Uterus (tissue), 4 donors: Measurements from ENCODE around the gene EIF6. TPM values are rescaled to one million over a fixed set of nuclear protein-coding genes. Genes with fewer than 3 reads are reported as not detected.

ENCODE experiments used
- DNase-seq, 2 donors: peaks; one replicate each; pipeline ENCODE4 v3.0.0-alpha.2; 2019 to 2020
- H3K27ac ChIP-seq, 2 donors: fragments of 200-600 bp; sonication (generic); 1 replicate in 1 of 2; 2 replicates in 1 of 2; pipeline ENCODE4 v1.5.1; 2016 to 2018
- H3K27me3 ChIP-seq, 2 donors: fragments of 200-600 bp; sonication (generic); one replicate each; pipeline ENCODE4 v1.5.1; 2018 to 2019; ENCODE audit warnings: control low read depth in 1 of 2
- H3K36me3 ChIP-seq, 2 donors: fragments of 200-600 bp; sonication (generic); one replicate each; pipeline ENCODE4 v1.5.1; 2019; ENCODE audit warnings: control low read depth in 1 of 2
- H3K4me1 ChIP-seq, 2 donors: fragments of 200-600 bp; sonication (generic); one replicate each; pipeline ENCODE4 v1.5.1; 2018 to 2019; ENCODE audit warnings: control low read depth in 1 of 2
- H3K4me3 ChIP-seq, 2 donors: fragments of 200-600 bp; sonication (generic); 1 replicate in 1 of 2; 2 replicates in 1 of 2; pipeline ENCODE4 v1.5.1; 2018 to 2019; ENCODE audit warnings: mild to moderate bottlenecking in 1 of 2
- H3K9me3 ChIP-seq, 2 donors: fragments of 200-600 bp; sonication (generic); one replicate each; pipeline ENCODE4 v1.5.1; 2019; ENCODE audit warnings: control low read depth in 1 of 2
- CTCF ChIP-seq, 4 experiments: fragments of 200-600 bp in 2 of 4; fragments of 450-650 bp in 2 of 4; sonication (generic) in 2 of 4; IDR thresholded peaks; one replicate each; pipeline ENCODE4 v1.5.1; 2016 to 2019; ENCODE audit warnings: antibody characterized with exemption in 4 of 4, mild to moderate bottlenecking in 2 of 4, moderate library complexity in 1 of 4
- POLR2A ChIP-seq, 2 donors: fragments of 450-650 bp; IDR thresholded peaks; one replicate each; pipeline ENCODE4 v1.6.1; 2016; ENCODE audit warnings: antibody characterized with exemption in 2 of 2, mild to moderate bottlenecking in 1 of 2, moderate library complexity in 1 of 2
- intact Hi-C: fragments of 100-400 bp; cut with DNase I; formaldehyde crosslinking; loops from one replicate; pipeline ENCODE4 v1.15.1; 2023; ENCODE audit warnings: low total_unique reads
- total RNA-seq, 4 donors: library from RNA; depleted of rRNA in 3 of 4; stranded (reverse); fragments of >200 nt in 3 of 4; gene quantifications; one replicate each; pipeline versions ENCODE4 v1.1.0 to v1.2.4, GENCODE V29; 2014 to 2023
- donor health status: DM: yes; HTN: yes; CAD: no.

Gene EIF6
- total RNA-seq, 4 donors from 2014 or later: 33.8 to 80.9 (median 66.8) TPM

GRCh38 chr20:35298264-35298663 lies 13.7 kb upstream of the EIF6 start:
- no peak for DNase-seq
- TF ChIP-seq CTCF (IDR thresholded peaks at IDR 0.05) (no peak), POLR2A (IDR thresholded peaks at IDR 0.05) (no peak)
- no peak overlapping the region for H3K27ac ChIP-seq
- intact Hi-C loops: no loop called here
- no peak overlapping the region for H3K4me3 ChIP-seq
- H3K36me3 ChIP-seq: no peaks in the 10 kb centered on the region
- no peaks in the 10 kb centered on the region for H3K4me1 ChIP-seq
- no peaks in the 10 kb centered on the region for H3K27me3 ChIP-seq
- no peaks in the 10 kb centered on the region for H3K9me3 ChIP-seq

- Histone ChIP-seq H3K27ac (no peak overlapping the region), H3K36me3 (no peaks in the 10 kb centered on the region), H3K9me3 (no peaks in the 10 kb centered on the region), H3K4me1 (no peaks in the 10 kb centered on the region), H3K27me3 (no peaks in the 10 kb centered on the region), H3K4me3 (no peak overlapping the region)
- intact Hi-C loops: no loop called here
- TF ChIP-seq POLR2A (IDR thresholded peaks at IDR 0.05): no peak
- TF ChIP-seq CTCF (IDR thresholded peaks at IDR 0.05): no peak
- no peak for DNase-seq
Measured at GRCh38 chr20:35297740-35298139, 13.2 kb upstream of the EIF6 start.

GRCh38 chr20:35297155-35297554 lies 12.6 kb upstream of the EIF6 start:
- Histone ChIP-seq H3K4me1 (no peaks in the 10 kb centered on the region), H3K4me3 (no peak overlapping the region), H3K27me3 (no peaks in the 10 kb centered on the region), H3K9me3 (no peaks in the 10 kb centered on the region), H3K36me3 (no peaks in the 10 kb centered on the region), H3K27ac (no peak overlapping the region)
- TF ChIP-seq POLR2A (IDR thresholded peaks at IDR 0.05) (no peak), CTCF (IDR thresholded peaks at IDR 0.05) (no peak)
- no peak for DNase-seq
- intact Hi-C loops: no loop called here

- Histone ChIP-seq H3K27me3 (no peaks in the 10 kb centered on the region), H3K4me3 (no peak overlapping the region), H3K9me3 (no peaks in the 10 kb centered on the region), H3K4me1 (no peaks in the 10 kb centered on the region), H3K36me3 (no peaks in the 10 kb centered on the region), H3K27ac (no peak overlapping the region)
- intact Hi-C loops: no loop called here
- DNase-seq: no peak
- TF ChIP-seq POLR2A (IDR thresholded peaks at IDR 0.05) (no peak), CTCF (IDR thresholded peaks at IDR 0.05) (no peak)
Measured at GRCh38 chr20:35296101-35296554, 11.6 kb upstream of the EIF6 start.

- no peaks in the 10 kb centered on the region for H3K9me3 ChIP-seq
- DNase-seq: no peak
Measured at GRCh38 chr20:35295674-35296073, 11.1 kb upstream of the EIF6 start.

More at GRCh38 chr20:35295674-35296073, 11.1 kb upstream of the EIF6 start:
- H3K4me1 ChIP-seq: no peaks in the 10 kb centered on the region
- no peak for TF ChIP-seq CTCF (IDR thresholded peaks at IDR 0.05)
- TF ChIP-seq POLR2A (IDR thresholded peaks at IDR 0.05): no peak
- no peak overlapping the region for H3K4me3 ChIP-seq
- no peak overlapping the region for H3K27ac ChIP-seq
- intact Hi-C loops: no loop called here
- no peaks in the 10 kb centered on the region for H3K36me3 ChIP-seq
- H3K27me3 ChIP-seq: no peaks in the 10 kb centered on the region
